Activated T-helper 1 cell treated with Interleukin-2 at 50 U/mL for 16 hours (primary cell): Measurements from ENCODE around the gene HNRNPH2.

Experiments
- DNase-seq: peaks from one replicate; pipeline ENCODE4 v3.0.0-alpha.2; 2020; ENCODE audit warnings: low read depth

HNRNPH2 gene, protein sequence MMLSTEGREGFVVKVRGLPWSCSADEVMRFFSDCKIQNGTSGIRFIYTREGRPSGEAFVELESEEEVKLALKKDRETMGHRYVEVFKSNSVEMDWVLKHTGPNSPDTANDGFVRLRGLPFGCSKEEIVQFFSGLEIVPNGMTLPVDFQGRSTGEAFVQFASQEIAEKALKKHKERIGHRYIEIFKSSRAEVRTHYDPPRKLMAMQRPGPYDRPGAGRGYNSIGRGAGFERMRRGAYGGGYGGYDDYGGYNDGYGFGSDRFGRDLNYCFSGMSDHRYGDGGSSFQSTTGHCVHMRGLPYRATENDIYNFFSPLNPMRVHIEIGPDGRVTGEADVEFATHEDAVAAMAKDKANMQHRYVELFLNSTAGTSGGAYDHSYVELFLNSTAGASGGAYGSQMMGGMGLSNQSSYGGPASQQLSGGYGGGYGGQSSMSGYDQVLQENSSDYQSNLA

DNA sequence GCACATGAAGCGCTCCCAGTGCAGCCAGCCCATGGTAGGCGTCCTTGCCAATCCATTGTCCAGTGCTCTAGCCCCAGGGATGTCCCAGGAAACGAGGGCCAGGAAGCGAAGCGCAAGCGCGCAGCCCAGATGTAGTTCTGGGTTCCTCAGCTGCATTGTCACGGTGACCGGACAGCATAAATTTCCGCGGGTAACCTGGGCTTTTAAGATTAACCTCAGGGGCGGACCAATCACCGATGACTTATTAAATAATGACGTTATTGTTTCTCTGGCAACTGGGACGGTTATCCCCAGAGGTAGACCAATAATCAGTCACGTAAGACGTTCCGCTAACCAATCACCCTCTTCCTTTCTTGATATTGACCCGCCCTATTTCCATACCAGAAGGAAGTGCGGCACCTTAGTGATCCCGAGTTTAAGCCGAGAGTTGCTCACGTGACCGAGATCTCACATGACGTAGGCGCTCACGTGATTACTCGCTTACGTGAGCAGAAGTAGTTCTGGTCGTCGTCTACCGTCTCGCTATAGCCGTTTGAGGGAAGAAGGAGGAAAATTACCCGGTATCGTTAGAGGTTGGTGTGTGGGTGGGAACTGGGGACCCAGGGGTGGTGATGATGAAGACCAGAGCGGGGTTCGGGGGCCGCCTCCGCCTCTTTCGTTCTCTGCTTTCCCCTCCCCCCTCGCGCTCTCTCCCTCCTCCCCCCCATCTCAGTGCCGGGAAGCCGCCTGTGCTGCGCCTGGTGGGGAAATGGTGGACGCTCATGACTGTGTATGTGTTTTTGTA is at the start of gene HNRNPH2, which contains the start of gene GLA:
Gene HNRNPH2, plus strand, starts transcription at position 475 of the 784 bp plus-strand sequence. CDS start 3,767 bp downstream, outside the sequence.
Gene GLA, minus strand, starts transcription at position 178 of the 784 bp plus-strand sequence. Its CDS starts 22 bp downstream, at position 156.
- peak; percentile 69 for DNase-seq

DNA sequence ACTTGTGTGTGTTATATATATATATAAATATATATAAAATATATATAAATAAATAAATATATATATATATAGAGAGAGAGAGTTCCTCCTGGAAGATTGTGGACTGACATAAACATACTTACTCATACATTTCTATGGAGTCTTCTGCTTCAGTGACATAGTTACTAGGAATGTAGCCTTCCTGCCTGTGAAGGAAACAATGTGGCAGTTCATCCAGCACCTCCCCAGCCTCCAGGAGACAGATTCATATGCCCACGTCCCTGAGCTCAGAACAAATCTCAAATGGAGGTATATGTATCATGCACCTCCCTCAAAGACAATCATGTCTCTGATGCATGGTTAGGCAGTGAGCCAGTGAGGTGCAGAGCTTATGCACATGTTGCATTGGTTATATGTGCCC is 48.1 kb upstream of the HNRNPH2 start:
- DNase-seq = no peak

DNA sequence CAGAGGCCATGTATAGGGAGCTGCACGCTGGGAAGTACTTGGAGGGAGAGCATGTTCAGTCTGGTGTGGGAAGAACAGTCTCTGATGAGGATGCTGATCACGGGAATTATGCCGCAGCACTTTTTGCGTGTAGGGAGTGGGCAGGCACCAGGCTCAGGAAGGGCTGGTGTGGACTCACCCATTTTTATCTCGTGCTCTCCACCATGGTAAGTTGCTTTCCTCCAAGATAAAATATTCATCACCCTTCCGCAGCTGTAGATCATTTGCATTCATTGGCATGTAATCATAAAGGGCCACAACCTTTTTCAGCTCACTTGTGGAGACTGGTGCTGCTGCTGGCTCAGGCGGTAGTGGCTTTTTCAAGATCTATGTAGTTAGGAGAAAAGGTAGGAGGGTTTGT is 47.6 kb upstream of the HNRNPH2 start:
- no peak for DNase-seq

DNA sequence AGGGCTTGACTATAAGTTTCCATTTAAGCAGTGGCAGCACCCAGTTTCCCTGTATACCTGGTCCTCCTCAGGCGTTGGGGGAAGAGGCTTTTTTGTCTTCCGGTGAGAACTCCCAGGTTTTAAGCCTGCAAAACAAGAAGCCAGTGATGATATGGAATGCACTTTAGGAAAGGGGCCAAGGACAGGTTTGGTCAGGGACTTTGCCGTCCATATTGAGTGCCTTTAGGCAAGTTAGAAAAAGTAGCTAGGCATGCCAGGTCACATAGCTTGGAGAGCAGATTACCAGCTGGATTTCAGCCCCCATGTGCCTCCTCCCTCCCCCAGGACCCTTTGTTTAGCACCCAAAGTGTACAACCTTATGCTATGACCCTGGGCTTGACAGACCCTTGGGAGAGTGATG is 45.9 kb upstream of the HNRNPH2 start:
- DNase-seq = no peak

DNA sequence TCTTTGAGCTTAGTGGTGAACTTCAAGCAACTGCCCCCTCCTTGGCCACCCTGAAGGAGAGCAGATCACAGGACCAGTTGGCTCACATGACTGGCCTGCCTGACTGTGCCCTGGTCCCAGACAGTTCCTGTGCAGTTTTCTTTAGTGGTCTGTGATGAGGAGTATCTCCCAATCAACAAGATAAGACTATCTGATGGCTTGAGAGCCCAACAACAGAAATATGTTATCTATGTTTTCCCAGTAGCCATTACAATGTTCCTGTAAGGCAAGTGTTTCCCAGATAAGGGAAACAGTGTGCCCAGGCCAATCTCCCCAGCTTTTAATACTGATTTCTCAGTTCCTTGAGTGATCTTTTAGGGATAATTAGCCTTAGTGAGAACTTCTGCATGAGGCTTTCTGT is 45.3 kb upstream of the HNRNPH2 start:
- no peak for DNase-seq

DNA sequence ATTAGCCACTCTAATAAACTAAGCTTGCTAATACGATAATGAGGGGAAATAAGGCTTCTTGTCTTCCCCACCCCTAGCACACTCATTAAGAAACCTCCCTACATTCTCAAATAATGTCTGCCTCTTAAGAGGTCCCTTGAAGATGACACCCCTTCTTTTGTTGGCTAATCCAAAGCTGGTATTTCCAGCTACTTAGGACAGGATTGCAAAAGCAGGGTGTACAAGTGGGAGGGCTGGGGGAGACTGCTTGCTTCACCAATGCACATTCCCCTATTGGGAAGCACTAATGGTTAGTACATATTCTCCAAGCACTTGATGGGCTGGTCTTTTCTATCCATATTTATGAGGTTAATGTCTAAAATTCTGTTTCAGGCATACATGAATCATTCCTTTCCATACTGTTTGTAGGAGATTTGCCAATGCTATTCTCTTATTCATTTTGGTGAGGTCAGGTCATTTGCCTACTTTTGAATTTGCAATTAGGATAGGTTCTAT is 42.7 kb upstream of the HNRNPH2 start:
- DNase-seq = no peak

DNA sequence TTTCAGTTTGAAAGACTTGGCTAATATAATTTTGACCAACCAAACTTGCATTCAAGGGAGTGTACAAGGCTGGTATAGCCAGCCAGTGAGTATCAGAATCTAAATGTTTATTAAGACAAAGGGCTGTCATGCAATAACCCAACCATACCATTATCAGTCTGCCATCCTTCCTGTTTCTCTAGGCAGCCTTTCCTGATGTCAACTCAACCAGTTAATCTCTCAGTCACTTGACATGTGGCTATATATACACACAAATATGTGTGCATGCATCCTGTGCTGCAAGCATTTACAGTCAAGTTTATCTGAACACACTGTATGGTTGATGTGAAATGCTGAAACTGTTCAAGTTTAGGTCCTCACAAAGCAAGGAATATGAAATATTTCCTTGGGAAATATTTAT is 39.2 kb upstream of the HNRNPH2 start:
- DNase-seq = no peak

DNA sequence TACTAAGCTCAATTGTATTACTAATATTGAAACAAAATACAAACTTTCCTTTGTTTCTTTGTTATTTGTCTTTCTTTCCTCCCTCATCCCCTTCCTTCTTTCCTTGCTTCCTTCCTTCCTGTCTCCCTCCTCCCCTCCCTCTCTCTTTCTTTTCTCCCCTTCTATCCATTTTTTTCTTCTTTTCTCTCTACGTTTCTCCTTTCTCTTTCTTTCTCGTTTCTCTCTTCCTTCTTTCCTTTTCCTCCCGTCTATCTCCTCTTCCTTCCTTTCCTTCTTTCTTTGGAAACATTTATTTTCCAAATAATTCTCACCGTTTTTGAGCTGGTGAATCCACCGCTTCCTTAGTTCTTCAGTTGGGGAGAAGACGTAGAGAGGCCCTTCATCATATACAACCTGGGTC is 38.3 kb upstream of the HNRNPH2 start:
- no peak for DNase-seq

DNA sequence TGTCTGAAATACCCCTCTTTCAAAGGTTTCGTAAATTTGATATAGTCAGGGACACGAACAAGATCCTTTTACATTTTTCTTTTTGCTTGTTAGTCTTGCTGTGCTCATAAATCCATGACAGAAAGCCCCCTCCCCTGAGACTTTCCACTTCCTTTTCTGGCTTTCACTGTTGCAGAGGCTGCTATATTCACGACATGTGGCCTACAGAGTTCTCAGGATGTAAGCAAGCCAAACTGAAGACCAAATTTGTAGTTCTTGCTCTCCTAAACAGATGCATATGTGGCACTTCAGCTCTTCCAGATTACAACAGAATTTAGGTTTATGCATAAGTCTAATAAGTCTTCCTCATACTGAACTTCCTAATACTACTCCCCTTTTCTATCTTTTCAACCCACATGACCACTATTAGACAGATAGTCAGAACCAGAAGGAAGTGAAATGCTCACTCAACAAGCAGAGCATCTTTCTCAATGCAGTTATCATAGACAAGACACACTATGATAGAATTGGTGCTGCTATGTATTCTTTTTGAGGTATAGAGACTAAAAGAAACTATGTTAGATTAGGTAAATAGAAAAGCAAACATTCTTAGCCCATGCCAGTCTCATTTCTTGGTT is 37.0 kb upstream of the HNRNPH2 start:
- no peak for DNase-seq

DNA sequence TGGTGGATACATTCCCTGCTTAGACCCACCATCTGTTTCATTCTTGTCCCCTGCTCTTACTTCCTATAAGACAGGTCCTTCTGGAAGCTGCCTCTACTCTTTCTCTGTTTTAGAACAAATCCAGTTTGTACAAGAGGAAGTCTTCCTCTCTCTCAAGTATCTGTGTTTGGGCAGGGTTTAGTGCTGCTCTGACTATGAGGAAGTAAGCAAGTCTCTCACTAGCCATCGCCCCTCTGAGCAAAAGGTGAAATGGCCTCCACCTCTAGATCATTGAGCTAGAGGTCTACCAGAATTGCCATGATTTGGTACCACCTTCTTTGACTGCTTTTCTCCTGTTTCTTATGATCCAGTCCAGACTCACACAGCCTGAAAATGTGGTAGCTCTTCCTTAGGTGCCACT is 30.5 kb upstream of the HNRNPH2 start:
- DNase-seq = no peak

DNA sequence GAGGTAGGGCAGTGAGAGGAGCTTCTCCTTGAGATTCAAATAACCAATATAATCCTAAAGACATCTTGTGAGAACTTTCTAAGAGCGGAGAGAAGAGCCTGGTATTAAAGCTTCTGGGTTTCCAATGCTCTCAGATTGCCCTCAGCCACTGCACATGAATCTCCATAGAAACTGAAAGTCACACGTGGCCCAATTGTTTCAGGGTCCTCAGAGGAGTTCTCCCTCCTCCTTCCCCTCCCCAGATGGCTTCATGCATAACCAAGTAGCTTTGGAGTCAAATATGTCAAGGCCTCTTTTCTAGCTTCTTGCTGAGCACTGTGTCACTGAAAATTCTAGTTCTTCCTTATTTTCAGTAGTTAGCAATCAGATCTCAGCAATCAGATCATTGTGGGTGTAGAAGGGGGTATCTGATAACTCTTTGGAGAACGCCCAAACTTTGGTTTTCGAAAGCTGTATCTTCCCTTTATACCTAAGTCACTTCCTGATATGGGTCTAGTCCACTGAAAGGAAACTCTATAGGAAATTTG is 24.3 kb upstream of the HNRNPH2 start:
- no peak for DNase-seq

DNA sequence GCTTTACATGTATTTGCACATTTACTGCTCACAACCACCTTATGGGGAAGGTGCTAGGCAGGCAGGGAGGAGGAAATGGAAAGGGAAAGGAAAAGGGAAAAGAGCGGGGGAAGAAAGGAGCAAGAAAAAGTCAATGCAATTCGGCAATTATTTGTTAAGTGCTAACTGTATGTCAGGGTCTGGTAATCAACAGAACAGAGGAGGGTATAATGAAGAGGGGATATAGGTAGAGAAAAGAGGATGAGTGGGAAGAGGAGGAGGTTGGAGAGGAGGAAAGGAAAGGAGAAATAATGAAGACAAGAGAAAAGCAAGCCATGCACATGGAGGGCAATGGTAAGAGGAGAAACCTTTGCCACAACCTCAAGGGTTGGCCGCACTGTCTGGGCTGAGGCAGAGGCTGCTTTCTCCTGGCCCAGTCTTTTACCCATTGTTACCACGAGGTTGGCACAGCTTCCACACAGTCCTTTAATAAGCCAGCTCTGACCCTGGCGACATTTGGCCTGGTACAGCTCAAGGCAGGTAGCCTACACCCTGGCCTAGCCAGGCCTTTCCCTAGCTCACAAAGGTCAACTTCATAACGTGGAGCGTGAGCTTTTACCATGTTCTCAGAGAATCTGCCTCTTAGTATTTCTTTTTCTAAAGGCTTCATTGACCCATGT is 22.9 kb upstream of the HNRNPH2 start:
- no peak for DNase-seq

DNA sequence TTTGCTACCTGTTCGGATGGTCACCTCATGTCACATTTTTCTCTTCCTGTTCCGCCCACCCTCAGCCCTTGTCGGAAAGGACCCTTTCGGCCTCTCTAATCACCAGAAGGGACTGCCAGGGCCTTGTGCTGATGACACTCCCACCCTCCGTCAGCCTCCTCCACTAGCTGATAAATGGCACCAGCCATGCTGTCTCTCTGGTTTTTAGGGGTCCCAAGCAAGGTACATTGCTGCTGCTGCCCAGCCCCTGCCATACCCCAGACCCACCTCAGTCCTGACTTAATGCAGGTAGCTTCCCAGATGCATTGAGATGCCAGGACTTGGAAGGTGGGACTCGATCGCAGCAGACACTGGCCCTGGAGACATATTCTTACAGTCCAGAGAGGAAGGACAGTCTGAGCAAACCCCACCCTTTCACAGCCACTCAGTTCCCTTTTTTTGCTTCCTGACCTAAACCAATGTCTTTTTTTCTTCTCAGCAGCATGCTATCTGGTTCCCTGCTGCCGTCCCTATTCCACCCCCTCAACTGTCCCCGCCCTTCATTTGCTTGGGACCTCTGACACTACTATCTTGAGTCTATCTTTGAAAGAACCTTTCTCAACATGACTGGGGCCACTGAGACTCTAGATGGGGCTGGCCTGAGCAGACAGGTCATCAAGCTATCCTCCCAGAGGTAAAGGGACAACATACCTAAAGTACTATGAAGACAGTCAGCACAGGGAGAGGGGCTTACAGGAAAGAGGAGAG is 22.1 kb upstream of the HNRNPH2 start, which contains the start of gene BTK:
Gene BTK, minus strand, starts transcription at position 397 of the 747 bp plus-strand sequence. CDS start 10,907 bp downstream, outside the sequence.
- DNase-seq = no peak

DNA sequence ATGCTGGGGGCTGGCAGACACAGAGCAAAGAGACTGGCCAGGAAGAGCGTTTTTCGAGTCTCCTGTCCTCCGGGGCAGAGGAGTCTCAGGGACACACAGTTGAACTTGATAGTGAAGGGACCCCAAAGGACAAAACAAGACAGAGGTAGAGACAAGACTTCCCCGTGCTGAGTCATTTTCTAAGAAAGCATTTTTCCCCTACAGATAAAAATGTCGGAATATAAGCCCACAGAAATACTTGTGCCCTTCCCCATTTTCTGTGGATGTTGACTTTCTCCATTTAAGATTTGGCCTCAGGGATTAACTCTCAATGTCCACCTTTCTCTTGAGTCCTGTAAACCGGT is 21.5 kb upstream of the HNRNPH2 start:
- no peak for DNase-seq

DNA sequence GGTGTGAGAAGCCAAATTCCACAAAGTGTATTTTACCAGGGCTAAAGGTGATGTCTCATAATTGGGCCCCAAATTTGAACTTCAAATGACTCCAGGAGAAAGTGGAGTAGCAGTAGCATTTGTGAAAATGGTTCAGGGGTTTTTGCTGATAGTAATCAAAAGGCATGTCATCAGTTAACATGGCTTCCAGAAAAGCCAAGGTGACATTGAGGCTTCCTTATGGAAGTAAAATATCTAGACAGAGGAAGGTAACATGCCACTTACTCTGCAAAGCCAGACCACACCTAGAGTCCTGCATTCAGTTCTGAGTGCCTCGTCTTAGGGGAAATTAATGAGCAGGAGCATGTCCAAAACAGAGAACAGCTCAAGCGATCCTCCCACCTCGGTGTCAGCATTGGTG is 19.4 kb upstream of the HNRNPH2 start:
- no peak for DNase-seq

DNA sequence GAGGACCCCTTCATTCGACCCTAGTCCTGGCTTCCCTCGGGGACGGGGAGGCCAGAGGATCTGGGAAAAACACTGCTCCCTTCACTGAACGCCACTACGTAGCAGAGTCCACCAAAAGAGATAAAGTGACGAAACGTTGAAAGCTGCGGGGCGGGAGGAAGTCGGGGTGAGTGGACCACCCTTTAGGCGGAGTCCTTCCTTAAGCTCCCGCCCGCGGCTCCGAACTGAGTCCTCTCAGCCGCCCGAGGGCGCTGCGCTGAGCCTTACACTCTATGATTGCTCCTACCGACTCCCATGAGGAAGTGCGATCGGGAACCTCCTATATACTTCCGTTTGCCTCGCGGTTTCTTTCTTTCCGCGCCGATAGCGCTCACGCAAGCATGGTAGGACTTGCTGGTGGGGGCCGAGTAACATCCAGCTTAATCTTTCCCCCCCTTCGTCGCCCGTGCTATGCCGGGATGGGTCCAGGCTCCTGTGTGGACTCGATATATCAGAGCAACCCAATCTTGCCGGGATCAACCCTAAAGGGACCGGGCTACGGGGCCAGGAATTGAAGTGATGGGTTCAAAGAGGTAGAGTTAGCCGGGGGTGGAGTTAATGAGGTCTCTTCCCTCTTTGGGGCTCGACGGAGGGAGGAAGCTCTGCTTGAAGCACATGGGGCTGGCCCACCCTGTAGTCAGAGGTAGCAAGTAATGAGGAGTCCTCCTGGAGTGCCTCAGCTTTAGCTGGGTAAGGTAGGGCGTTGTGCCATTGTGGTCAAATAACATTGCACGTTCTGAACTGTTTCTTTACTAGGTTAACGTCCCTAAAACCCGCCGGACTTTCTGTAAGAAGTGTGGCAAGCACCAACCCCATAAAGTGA is 17.1 kb upstream of the HNRNPH2 start, which contains the start of gene RPL36A:
Gene RPL36A, plus strand, starts transcription at position 348 of the 862 bp plus-strand sequence. Its CDS starts 33 bp downstream, at position 381.
- DNase-seq = peak; percentile 67

DNA sequence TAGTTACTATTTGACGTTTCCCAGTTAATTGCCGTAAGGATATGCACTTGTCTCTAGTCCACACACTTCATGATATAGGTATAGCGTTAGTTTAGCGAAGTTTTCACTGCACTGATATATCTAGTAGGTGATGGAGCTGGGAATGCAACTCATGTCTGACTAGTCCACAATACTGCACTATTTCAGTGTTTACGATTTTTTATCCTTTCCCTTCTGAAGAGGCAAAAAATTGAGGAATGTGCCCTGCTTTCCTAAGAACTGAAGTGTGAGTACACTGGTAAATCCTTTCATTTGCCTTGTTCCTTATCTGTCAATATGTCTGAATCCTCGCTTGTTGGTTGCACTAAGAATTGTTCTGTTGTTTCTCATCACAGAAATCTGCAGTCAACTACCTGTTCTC is 16.2 kb upstream of the HNRNPH2 start:
- DNase-seq = no peak

DNA sequence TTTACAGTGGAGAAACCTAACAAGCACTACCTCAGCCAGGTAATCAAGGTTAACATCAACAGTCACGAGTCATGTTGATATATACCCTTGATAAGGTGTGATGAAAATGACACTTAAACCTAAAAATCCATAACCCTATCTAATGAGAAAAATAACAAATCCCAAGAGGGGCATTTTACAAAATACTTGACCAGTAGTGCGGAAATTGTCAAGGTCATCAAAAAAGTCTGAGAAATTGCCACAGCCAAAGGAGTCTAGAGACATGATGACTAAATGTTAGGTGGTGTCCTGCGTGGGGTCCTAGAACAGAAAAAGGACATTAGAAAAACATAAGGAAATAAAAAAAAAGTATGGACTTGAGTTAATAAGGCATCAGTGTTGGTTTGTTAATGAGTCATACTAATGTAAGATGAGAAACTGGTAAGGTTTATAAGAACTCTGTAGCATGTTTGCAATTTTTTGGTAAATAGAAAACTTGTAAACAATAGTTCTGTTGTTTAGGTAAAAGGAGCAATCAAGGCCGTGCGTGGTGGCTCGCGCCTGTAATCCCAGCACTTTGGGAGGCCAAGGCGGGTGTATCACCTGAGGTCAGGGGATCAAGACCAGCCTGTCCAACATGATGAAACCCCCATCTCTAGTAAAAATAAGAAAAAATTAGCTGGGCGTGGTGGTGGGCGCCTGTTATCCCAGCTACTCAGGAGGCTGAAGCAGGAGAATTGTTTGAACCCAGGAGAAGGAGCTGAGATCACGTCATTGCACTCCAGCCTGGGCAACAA is 14.3 kb upstream of the HNRNPH2 start:
- no peak for DNase-seq

DNA sequence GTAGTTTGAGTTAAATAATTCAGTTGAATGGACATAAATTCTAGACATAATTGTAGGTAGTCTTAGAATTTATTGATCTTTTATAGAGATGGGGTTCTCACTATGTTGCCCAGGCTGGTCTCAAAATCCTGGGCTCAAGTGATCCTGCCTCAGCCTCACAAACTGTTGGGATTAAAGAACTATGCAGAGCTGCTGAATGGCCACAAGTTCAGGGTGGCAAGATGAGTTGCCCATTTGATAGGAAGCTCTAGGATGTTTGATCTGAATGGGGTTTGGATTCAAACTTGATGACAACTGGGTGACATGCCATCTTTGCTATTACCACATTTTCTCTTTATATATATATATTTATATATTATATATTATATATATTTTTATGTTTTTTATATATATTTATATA is 13.7 kb upstream of the HNRNPH2 start:
- no peak for DNase-seq
